Measurements from ENCODE around the gene RAD51.
A peak's percentile ranks its signal among the peaks of the same experiment; 100 is the strongest.

Gene RAD51

GRCh38 chr15:40762919-40763800 is 68.2 kb downstream of the RAD51 start:
- no peak for TF ChIP-seq CTCF (IDR thresholded peaks at IDR 0.05; ENCODE audit: low read depth, low read length)
- DNase-seq (ENCODE audit: extremely low read depth, low read depth), result no peak

- peak; percentile 24 for TF ChIP-seq CTCF (IDR thresholded peaks at IDR 0.05; ENCODE audit: low read depth, low read length)
- no peak for DNase-seq (ENCODE audit: extremely low read depth, low read depth)
Measured at GRCh38 chr15:40763801-40764628, 69.0 kb downstream of the RAD51 start, which contains the start of gene GCHFR. Gene GCHFR, plus strand, starts transcription at chr15:40764068. Its CDS starts 113 bp downstream, at chr15:40764181.

GRCh38 chr15:40764629-40765103 is 69.7 kb downstream of the RAD51 start:
- DNase-seq (ENCODE audit: extremely low read depth, low read depth), result no peak
- no peak for TF ChIP-seq CTCF (IDR thresholded peaks at IDR 0.05; ENCODE audit: low read depth, low read length)

- DNase-seq (ENCODE audit: extremely low read depth, low read depth), result no peak
- no peak for TF ChIP-seq CTCF (IDR thresholded peaks at IDR 0.05; ENCODE audit: low read depth, low read length)
Measured at GRCh38 chr15:40766194-40766815, 71.3 kb downstream of the RAD51 start.

- TF ChIP-seq CTCF (IDR thresholded peaks at IDR 0.05; ENCODE audit: low read depth, low read length), result no peak
- DNase-seq (ENCODE audit: extremely low read depth, low read depth), result no peak
Measured at GRCh38 chr15:40766906-40767837, 72.2 kb downstream of the RAD51 start.

GRCh38 chr15:40767838-40768500 is 73.0 kb downstream of the RAD51 start:
- TF ChIP-seq CTCF (IDR thresholded peaks at IDR 0.05; ENCODE audit: low read depth, low read length), result no peak
- no peak for DNase-seq (ENCODE audit: extremely low read depth, low read depth)
